C4-2B (cell line): ENCODE measurements around the gene RMI2.

ENCODE experiments used
- H3K27ac ChIP-seq: fragments of 450-650 bp; 2 replicates; pipeline ENCODE4 v1.5.1; 2017
- CTCF ChIP-seq: fragments of 450-650 bp; conservative IDR thresholded peaks from 2 replicates; pipeline ENCODE4 v1.5.1; 2017; ENCODE audit warnings: mild to moderate bottlenecking
- ZFX ChIP-seq: fragments of 450-650 bp; IDR thresholded peaks from 2 replicates; pipeline ENCODE4 v1.6.1; 2017

RMI2 gene

GRCh38 chr16:11327277-11328171 lies 17.7 kb upstream of the RMI2 start:
- TF ChIP-seq CTCF = no peak
- no peak for TF ChIP-seq ZFX
- no peak overlapping the region for H3K27ac ChIP-seq

GRCh38 chr16:11328172-11329070 lies 16.8 kb upstream of the RMI2 start:
- no peak for TF ChIP-seq ZFX
- TF ChIP-seq CTCF = no peak

GRCh38 chr16:11329071-11329491 lies 16.2 kb upstream of the RMI2 start:
- no peak for TF ChIP-seq CTCF
- H3K27ac ChIP-seq = no peak overlapping the region

More at GRCh38 chr16:11328172-11329070, 16.8 kb upstream of the RMI2 start:
- no peak overlapping the region for H3K27ac ChIP-seq

- no peak overlapping the region for H3K27ac ChIP-seq
- no peak for TF ChIP-seq ZFX
- no peak for TF ChIP-seq CTCF
These were observed 15.4 kb upstream of the RMI2 start for GRCh38 chr16:11329891-11330290.

GRCh38 chr16:11330526-11331237 lies 14.6 kb upstream of the RMI2 start:
- no peak for TF ChIP-seq CTCF
- no peak for TF ChIP-seq ZFX

GRCh38 chr16:11331967-11332366 lies 13.3 kb upstream of the RMI2 start:
- TF ChIP-seq CTCF (no peak), ZFX (no peak)
- no peak overlapping the region for H3K27ac ChIP-seq

More at GRCh38 chr16:11330526-11331237, 14.6 kb upstream of the RMI2 start:
- no peak overlapping the region for H3K27ac ChIP-seq
